IMR-90 (cell line): ENCODE data around the gene OGFOD2. TPM values are rescaled to one million over a fixed set of nuclear protein-coding genes. Genes with fewer than 3 reads are reported as not detected.

ENCODE experiments used
- ATAC-seq: fragments of 200-7000 bp; cut with Tn5 transposase; 2 replicates; pipeline ENCODE4 v1.9.1; 2020; ENCODE audit warnings: low read depth, mild to moderate bottlenecking, moderate library complexity
- BruUV-seq: library from RNA; stranded (reverse); fragments of 400-500 nt; replicated peaks from 2 replicates; lab custom pipeline; 2021; lab: Mats Ljungman, UMichigan
- CTCF ChIA-PET: fragments of 300-600 bp; formaldehyde crosslinking; extraction: SDS; loops from one replicate; lab custom pipeline; 2021; ENCODE audit warnings: antibody characterized with exemption; lab: Yijun Ruan, JAX
- POLR2A ChIA-PET: fragments of 300-600 bp; sonication (Branson Sonifier 250); formaldehyde crosslinking; loops from one replicate; lab custom pipeline; 2022; ENCODE audit warnings: antibody characterized with exemption; ENCODE audit not compliant: unreplicated experiment; lab: Charles Lee
- DNase-seq: peaks from one replicate; pipeline ENCODE4 v3.0.0; 2013
- H2AFZ ChIP-seq: replicated peaks from 2 replicates; pipeline ENCODE3; 2013; ENCODE audit warnings: low read length, mild to moderate bottlenecking; ENCODE audit not compliant: poor library complexity
- H2AK5ac ChIP-seq: 2 replicates; pipeline ENCODE4 v1.6.1; 2013; ENCODE audit warnings: low read depth, low read length, inconsistent platforms
- H2AK9ac ChIP-seq: replicated peaks from 2 replicates; pipeline ENCODE3; 2013; ENCODE audit warnings: mild to moderate bottlenecking, low read depth, low read length, moderate library complexity; ENCODE audit not compliant: poor library complexity
- H2BK120ac ChIP-seq: 2 replicates; pipeline ENCODE4 v1.6.1; 2013; ENCODE audit warnings: low read depth, low read length, inconsistent platforms
- H2BK15ac ChIP-seq: 3 replicates; pipeline ENCODE4 v1.6.1; 2013; ENCODE audit warnings: low read depth, low read length, inconsistent platforms
- H2BK20ac ChIP-seq: 2 replicates; pipeline ENCODE4 v1.6.1; 2013; ENCODE audit warnings: low read depth, mild to moderate bottlenecking, inconsistent platforms, low read length, moderate library complexity
- H2BK5ac ChIP-seq: 2 replicates; pipeline ENCODE4 v1.6.1; 2013; ENCODE audit warnings: mild to moderate bottlenecking, low read depth, low read length, inconsistent platforms; ENCODE audit not compliant: poor library complexity, severe bottlenecking
- H3K14ac ChIP-seq: replicated peaks from 2 replicates; pipeline ENCODE4 v1.6.1; 2013; ENCODE audit warnings: low read depth, low read length, inconsistent platforms
- H3K18ac ChIP-seq: 2 replicates; pipeline ENCODE4 v1.6.1; 2013; ENCODE audit warnings: low read depth, low read length, control low read depth
- H3K23ac ChIP-seq: 2 replicates; pipeline ENCODE4 v1.6.1; 2013; ENCODE audit warnings: low read depth, low read length, inconsistent platforms
- H3K27ac ChIP-seq: 2 replicates; pipeline ENCODE4 v1.5.1; 2013; ENCODE audit warnings: mild to moderate bottlenecking, control low read depth, low read length; ENCODE audit not compliant: insufficient read depth
- H3K27me3 ChIP-seq: 2 replicates; pipeline ENCODE4 v1.6.1; 2013; ENCODE audit warnings: low read length; ENCODE audit not compliant: control insufficient read depth, insufficient read depth
- H3K36me3 ChIP-seq: 2 replicates; pipeline ENCODE4 v1.6.1; 2013; ENCODE audit warnings: low read length, mixed read lengths; ENCODE audit not compliant: control insufficient read depth, insufficient read depth
- H3K4ac ChIP-seq: 2 replicates; pipeline ENCODE4 v1.6.1; 2013; ENCODE audit warnings: low read depth, low read length, inconsistent platforms
- H3K4me1 ChIP-seq: 2 replicates; pipeline ENCODE4 v1.6.1; 2013; ENCODE audit warnings: low read length, mixed read lengths; ENCODE audit not compliant: control insufficient read depth, insufficient read depth
- H3K4me2 ChIP-seq: 2 replicates; pipeline ENCODE4 v1.6.1; 2013; ENCODE audit warnings: low read depth, mild to moderate bottlenecking, control low read depth, low read length, moderate library complexity
- H3K4me3 ChIP-seq: 2 replicates; pipeline ENCODE4 v1.5.1; 2013; ENCODE audit warnings: low read depth, mild to moderate bottlenecking, control low read depth, low read length, moderate library complexity; ENCODE audit not compliant: insufficient read depth
- H3K56ac ChIP-seq: 2 replicates; pipeline ENCODE4 v1.6.1; 2013; ENCODE audit warnings: low read length, inconsistent platforms; ENCODE audit not compliant: insufficient read depth; ENCODE audit errors: extremely low read depth
- H3K79me1 ChIP-seq, 2 experiments: 2 replicates each; pipeline ENCODE4 v1.6.1; 2013; ENCODE audit warnings: low read length in 2 of 2, inconsistent platforms in 1 of 2, low read depth in 1 of 2
- H3K9ac ChIP-seq: 2 replicates; pipeline ENCODE4 v1.6.1; 2013; ENCODE audit warnings: low read depth, low read length, control low read depth
- H3K9me1 ChIP-seq: 2 replicates; pipeline ENCODE4 v1.6.1; 2013; ENCODE audit warnings: low read length, inconsistent platforms; ENCODE audit not compliant: insufficient read depth
- H3K9me3 ChIP-seq: 2 replicates; pipeline ENCODE4 v1.6.1; 2013; ENCODE audit warnings: low read length; ENCODE audit not compliant: control insufficient read depth, insufficient read depth
- H4K20me1 ChIP-seq: 2 replicates; pipeline ENCODE4 v1.6.1; 2013; ENCODE audit warnings: low read length, inconsistent platforms; ENCODE audit not compliant: insufficient read depth
- H4K5ac ChIP-seq: 2 replicates; pipeline ENCODE4 v1.6.1; 2013; ENCODE audit warnings: mild to moderate bottlenecking, low read depth, low read length, control low read depth
- H4K8ac ChIP-seq, 2 experiments: 2 replicates each; pipeline ENCODE4 v1.6.1; 2013; ENCODE audit warnings: low read depth in 2 of 2, low read length in 2 of 2, control low read depth in 1 of 2, inconsistent platforms in 1 of 2
- H4K91ac ChIP-seq: 2 replicates; pipeline ENCODE4 v1.6.1; 2013; ENCODE audit warnings: low read depth, low read length, inconsistent platforms; ENCODE audit not compliant: insufficient read depth
- CTCF ChIP-seq: conservative IDR thresholded peaks from 2 replicates; pipeline ENCODE4 v1.5.1; 2012; ENCODE audit warnings: mild to moderate bottlenecking, low read depth, low read length, improper control_type of control experiment
- WGBS, 2 experiments: methylation state at CpG; one replicate each; pipeline versions ENCODE4 v1.1.5 to v1.1.7; 2013; ENCODE audit warnings: missing lambda C conversion rate in 2 of 2; ENCODE audit not compliant: insufficient read length in 1 of 2; ENCODE audit errors: extremely low coverage in 2 of 2; 5-methylcytosine and 5-hydroxymethylcytosine counted together
- dilution Hi-C: fragments of 300-500 bp; cut with HindIII; formaldehyde crosslinking; loops from one replicate; pipeline ENCODE4 v1.14.3; 2018; ENCODE audit warnings: low sequenced_read_pairs; ENCODE audit not compliant: unreplicated experiment
- in situ Hi-C: fragments of 300-500 bp; cut with MboI; formaldehyde crosslinking; loops from 3 replicates; pipeline ENCODE4 v1.14.3; 2019; ENCODE audit warnings: low sequenced_read_pairs, inconsistent platforms, mixed read lengths
- intact Hi-C: fragments of 100-400 bp; cut with micrococcal nuclease; formaldehyde crosslinking; loops from 2 replicates; pipeline ENCODE4 v1.10.0; 2022
- polyA plus RNA-seq, 3 experiments: library from polyadenylated mRNA; depleted of rRNA; stranded (reverse); fragments of >200 nt; gene quantifications; 2 replicates each; pipeline ENCODE4 v1.2.3, GENCODE V29; 2012; ENCODE audit warnings: low replicate concordance in 1 of 3
- total RNA-seq: library from RNA; depleted of rRNA; stranded (reverse); fragments of >200 nt; gene quantifications from 2 replicates; pipeline ENCODE4 v1.2.3, GENCODE V29; 2012

OGFOD2 gene
- total and polyA plus RNA-seq, 2 of the 4 experiments (the other 2 are of a cell fraction): 4.3 to 18.2 TPM

GRCh38 chr12:122995503-122996187 is 20.6 kb downstream of the OGFOD2 start:
- Histone ChIP-seq H3K27ac (no peak overlapping the region), H3K4me1 (no peaks in the 10 kb centered on the region), H3K36me3 (peaks cover 34% of the 10 kb centered on the region), H3K27me3 (no peaks in the 10 kb centered on the region), H3K4me3 (no peak overlapping the region), H4K20me1 (no peaks in the 10 kb centered on the region; the same call in 1 of the 2 replicates), H3K18ac (no peak overlapping the region), H2BK5ac (no peak overlapping the region), H2AFZ (no peak overlapping the region), H3K4me2 (no peak overlapping the region), H4K91ac (no peak overlapping the region), H2AK5ac (no peak overlapping the region), H4K5ac (no peak overlapping the region), H3K9me3 (no peaks in the 10 kb centered on the region), H3K56ac (no peak overlapping the region), H2BK20ac (no peak overlapping the region), H3K4ac (no peak overlapping the region), H4K8ac (no peak overlapping the region), H2AK9ac (no peak overlapping the region), H2BK120ac (no peak overlapping the region), H3K9me1 (no peaks in the 10 kb centered on the region), H3K23ac (no peak overlapping the region), H3K14ac (no peak overlapping the region), H3K9ac (no peak overlapping the region), H3K79me1 (no peaks in the 10 kb centered on the region), H2BK15ac (no peak overlapping the region)
- intact Hi-C loops (no loop called here), dilution Hi-C loops (loop anchor here (25.0 kb wide), 1 partner anchor 242 kb away; the partner anchor contains the start of genes MPHOSPH9 and MTRFR), in situ Hi-C loops (no loop called here)
- no TSS peak for BruUV-seq
- CTCF ChIA-PET: no interaction called here
- TF ChIP-seq CTCF: no peak
- POLR2A ChIA-PET: no interaction called here
- DNase-seq (no peak), ATAC-seq (no peak)
- 89% methylated on average over 8 of the region's 20 CpGs; no CpG with 5 or more reads in 1 of the 2 experiments for WGBS, 2 experiments
